ENCODE data around the gene OR13C8. TPM values are rescaled to one million over a fixed set of nuclear protein-coding genes. Genes with fewer than 3 reads are reported as not detected.
"Not testable (repeated sequence)": the region's sequence is repeated elsewhere in the genome, so short reads cannot be mapped to it uniquely, and the experiment has no call there.

The OR13C8 gene
- total RNA-seq, result not detected
- long read RNA-seq, donor 1, result 0 reads
- long read RNA-seq, donor 2, result 0 reads

- intact Hi-C loops (cut with DNase I, micrococcal nuclease), result no loop called here
- no peak for DNase-seq
- no peaks in the 10 kb centered on the region for H3K36me3 ChIP-seq (ENCODE audit: low read depth)
- H3K4me1 ChIP-seq (ENCODE audit: low read depth), result no peaks in the 10 kb centered on the region
- ATAC-seq, result no peak
- H3K4me3 ChIP-seq, result no peak within 1 kb of the TSS
- H3K9me3 ChIP-seq, result peaks cover 12% of the 10 kb centered on the region
- TF ChIP-seq CTCF (IDR thresholded peaks at IDR 0.05), result no peak
These were observed at the start of gene OR13C8 for GRCh38 chr9:104568868-104569267. TSS of gene OR13C8 (plus strand) at chr9:104569168. CDS start at chr9:104569168, 0 bp downstream.

- H3K4me3 ChIP-seq; ATAC-seq; H3K9me3 ChIP-seq; DNase-seq; intact Hi-C loops (cut with DNase I, micrococcal nuclease); H3K36me3 ChIP-seq (ENCODE audit: low read depth); H3K4me1 ChIP-seq (ENCODE audit: low read depth): not testable (repeated sequence)
These were observed 48.7 kb upstream of the OR13C8 start for GRCh38 chr9:104520241-104520640.

GRCh38 chr9:104527109-104527508, 41.9 kb upstream of the OR13C8 start, which contains the start of gene OR13C4:
TSS of gene OR13C4 (minus strand) at chr9:104527209. CDS start at chr9:104527209, 0 bp downstream.
- TF ChIP-seq CTCF (IDR thresholded peaks at IDR 0.05), result no peak

GRCh38 chr9:104536756-104537155, 32.2 kb upstream of the OR13C8 start, which contains the start of gene OR13C3:
TSS of gene OR13C3 (minus strand) at chr9:104536856. CDS start at chr9:104536723, 133 bp downstream.
- intact Hi-C loops (cut with DNase I, micrococcal nuclease), result no loop called here
- no peak for DNase-seq
- no peak for TF ChIP-seq CTCF (IDR thresholded peaks at IDR 0.05)
- no peak for ATAC-seq
- H3K4me3 ChIP-seq, result no peak within 1 kb of the TSS
- no peaks in the 10 kb centered on the region for H3K9me3 ChIP-seq
- no peaks in the 10 kb centered on the region for H3K4me1 ChIP-seq (ENCODE audit: low read depth)
- no peaks in the 10 kb centered on the region for H3K36me3 ChIP-seq (ENCODE audit: low read depth)

More at GRCh38 chr9:104527109-104527508, 41.9 kb upstream of the OR13C8 start, which contains the start of gene OR13C4:
- ATAC-seq (no peak), DNase-seq (no peak)
- Histone ChIP-seq H3K36me3 (ENCODE audit: low read depth) (no peaks in the 10 kb centered on the region), H3K9me3 (no peaks in the 10 kb centered on the region), H3K4me1 (ENCODE audit: low read depth) (no peaks in the 10 kb centered on the region), H3K4me3 (no peak within 1 kb of the TSS)
- intact Hi-C loops (cut with DNase I, micrococcal nuclease), result no loop called here

GRCh38 chr9:104539275-104539674, 29.7 kb upstream of the OR13C8 start:
- DNase-seq (no peak), ATAC-seq (no peak)
- intact Hi-C loops (cut with DNase I, micrococcal nuclease), result no loop called here
- H3K9me3 ChIP-seq, result no peaks in the 10 kb centered on the region
- H3K4me1 ChIP-seq (ENCODE audit: low read depth), result no peaks in the 10 kb centered on the region
- no peaks in the 10 kb centered on the region for H3K36me3 ChIP-seq (ENCODE audit: low read depth)
- TF ChIP-seq CTCF (IDR thresholded peaks at IDR 0.05), result no peak
- H3K4me3 ChIP-seq, result no peak overlapping the region

GRCh38 chr9:104544644-104545043, 24.3 kb upstream of the OR13C8 start:
- Histone ChIP-seq H3K4me1 (ENCODE audit: low read depth) (no peaks in the 10 kb centered on the region), H3K4me3 (no peak overlapping the region), H3K9me3 (no peaks in the 10 kb centered on the region), H3K36me3 (ENCODE audit: low read depth) (no peaks in the 10 kb centered on the region)
- no peak for DNase-seq
- ATAC-seq, result no peak
- no peak for TF ChIP-seq CTCF (IDR thresholded peaks at IDR 0.05)
- intact Hi-C loops (cut with DNase I, micrococcal nuclease), result no loop called here

Data from mucosa of descending colon (tissue), 3 donors.